NCI-H524 treated with DMSO at 0.1 percent for 48 hours (cell line): ENCODE data around the gene SYT15.

Experiments used
- DNase-seq: peaks from one replicate; lab custom pipeline; 2025; lab: John Stamatoyannopoulos, UW

SYT15 gene

DNA sequence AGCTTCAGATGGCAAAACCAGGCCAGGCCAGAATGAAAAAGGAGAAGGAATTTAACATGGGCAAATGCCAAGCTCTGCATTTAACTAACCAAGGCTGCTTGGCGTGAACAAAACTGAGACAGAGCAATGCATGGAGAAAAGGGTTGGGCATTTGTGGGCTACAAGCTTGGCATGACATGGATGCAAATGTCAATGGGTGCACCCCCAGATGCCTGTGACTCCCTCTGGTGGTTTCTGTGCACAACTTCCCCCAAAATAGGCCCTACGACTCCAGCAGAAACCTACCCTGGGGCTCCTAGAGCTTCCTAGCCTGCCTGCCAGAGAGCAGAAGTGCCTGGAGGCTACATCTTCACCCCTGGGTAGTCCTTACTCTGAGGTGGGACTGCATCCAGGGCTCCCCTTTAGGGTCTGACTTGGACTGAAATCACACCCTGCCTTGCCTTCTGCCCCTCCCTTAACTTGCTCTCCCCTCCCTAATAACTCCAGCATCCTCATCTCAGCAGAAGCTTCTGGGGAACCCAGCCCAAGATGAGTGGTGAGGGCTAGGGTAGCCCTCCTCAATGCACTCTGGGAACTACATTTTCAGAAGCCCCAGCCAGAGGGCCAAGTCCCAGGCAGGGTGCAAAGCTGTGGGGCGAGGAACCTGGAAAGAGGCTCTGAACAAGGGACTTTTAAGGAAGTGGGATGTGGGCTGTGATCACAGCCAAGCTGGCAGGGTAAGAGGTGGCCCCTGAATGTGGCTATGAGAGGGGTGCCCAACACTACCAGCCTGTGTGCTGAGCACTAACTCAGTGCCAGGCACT lies 33.7 kb upstream of the SYT15 start:
- DNase-seq, result no peak

DNA sequence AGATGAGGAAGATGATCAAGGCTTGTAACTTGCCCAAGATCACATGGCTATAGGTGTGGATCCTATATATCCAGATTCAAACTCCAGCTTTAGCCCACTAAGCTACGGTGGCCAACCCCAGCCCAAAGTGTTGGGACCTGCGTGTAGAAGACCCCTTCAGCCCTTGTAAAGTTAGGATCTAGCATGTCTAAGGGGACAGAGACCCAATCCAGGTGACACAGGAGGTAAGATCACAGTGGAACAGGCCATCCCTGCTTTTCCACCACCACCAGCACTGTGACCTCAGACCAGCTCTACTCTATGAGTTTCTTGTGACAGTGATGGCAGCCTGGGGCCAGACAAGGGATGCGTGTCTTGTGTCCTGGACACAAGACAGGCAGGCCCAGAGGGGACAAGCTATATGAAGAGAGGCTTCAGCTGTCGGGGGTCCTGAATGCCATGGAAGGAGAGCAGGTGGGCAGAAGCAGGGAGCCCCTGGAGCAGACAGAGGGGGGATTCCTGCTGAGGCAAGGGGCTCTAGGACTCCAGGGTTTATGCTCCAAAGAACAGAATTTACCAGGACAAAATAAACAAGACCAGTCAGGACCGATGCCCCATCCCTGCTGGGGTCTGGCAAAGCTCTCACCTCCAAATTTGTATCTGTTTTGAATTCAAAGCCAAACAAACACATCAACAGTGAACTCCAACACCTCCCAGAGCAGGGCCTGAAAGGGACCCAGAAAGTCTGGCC lies 32.9 kb upstream of the SYT15 start:
- DNase-seq, result no peak

DNA sequence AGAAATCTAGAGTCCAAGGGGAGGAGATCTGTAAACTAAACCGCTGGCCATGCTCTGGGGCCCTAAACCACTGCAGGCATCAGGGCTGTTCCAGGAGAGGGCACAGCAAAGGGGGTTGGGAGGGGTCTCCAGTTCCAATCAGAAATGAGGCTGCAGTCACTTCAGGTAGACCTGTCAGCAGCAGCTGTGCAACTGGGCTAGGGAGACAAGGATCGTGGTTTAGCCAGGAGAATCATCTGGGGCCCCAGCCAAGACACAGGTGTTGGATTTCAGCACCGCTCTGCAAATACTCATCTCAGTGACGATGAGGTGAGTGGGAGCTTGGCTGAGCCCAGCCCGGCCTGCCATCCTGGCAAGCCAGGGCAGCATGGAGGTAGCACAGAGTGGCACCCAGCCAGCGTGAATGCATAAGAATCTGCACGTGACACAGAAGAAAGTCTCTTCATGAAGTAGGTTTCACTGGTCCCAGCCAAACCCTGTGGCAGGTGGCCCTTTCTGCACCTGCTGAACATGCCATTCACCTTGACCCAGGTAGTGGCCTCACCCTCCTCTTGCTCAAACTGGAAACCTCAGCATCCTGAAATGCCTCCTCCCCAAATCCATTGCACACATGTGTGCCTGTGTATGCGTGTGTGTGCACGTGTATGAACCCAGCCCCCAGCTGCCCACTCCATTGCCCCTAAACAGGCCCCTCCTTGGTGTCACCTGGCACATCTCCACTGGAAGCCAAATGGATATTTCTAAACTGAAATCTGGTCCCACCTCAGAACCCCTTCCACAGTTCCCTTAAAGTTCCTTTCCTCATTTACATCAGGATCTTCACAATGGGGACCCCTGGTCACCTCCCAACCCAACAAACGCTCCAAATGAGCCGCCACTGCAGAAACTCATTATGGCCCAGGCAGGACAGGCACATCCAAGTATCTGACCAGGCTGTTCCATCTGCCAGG lies 32.1 kb upstream of the SYT15 start:
- DNase-seq, result no peak

DNA sequence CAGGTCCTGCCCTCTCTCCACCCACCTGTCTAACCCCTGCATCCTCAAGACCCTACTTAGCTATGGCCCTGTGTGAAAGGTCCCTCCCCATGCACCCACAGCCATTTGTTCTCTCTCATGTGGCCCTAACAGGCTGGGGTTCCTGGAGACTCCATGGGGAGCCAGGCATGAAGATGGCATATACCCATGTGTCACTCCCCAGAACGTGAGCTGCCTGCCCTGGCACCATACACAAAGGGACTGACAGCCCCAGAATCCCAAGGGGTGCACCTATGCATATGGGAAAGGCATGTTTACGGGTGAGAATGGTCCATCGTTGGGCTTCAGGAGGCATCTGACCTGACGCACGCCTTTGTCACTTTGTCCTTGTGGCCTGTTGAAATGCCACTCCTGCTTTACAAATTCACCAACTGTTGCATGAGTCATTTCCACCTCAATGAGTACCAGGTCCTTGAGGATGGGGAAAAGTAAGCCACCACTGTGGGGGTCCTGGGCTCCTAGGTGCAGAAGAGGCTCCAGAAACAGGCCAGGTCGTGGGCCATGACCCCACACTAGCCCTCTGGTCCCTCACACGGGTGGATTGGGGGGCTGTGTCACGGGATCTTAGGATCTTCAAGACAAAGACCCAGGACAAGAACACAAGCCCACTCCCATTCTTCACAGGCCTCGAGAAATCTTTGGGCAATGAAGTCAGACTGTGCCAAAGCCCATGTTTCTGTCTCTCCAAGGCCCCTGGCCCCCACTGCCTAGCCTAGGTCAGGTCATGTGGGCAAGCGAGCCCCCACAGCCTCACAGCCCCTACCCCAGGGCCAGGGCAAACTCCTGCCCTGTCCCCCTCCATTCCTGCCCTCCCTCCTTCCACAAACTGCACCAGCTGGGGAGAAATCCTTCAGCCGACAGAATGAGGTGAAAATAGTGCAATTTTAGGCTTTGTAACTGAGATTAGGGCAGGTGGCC lies 31.1 kb upstream of the SYT15 start:
- no peak for DNase-seq

DNA sequence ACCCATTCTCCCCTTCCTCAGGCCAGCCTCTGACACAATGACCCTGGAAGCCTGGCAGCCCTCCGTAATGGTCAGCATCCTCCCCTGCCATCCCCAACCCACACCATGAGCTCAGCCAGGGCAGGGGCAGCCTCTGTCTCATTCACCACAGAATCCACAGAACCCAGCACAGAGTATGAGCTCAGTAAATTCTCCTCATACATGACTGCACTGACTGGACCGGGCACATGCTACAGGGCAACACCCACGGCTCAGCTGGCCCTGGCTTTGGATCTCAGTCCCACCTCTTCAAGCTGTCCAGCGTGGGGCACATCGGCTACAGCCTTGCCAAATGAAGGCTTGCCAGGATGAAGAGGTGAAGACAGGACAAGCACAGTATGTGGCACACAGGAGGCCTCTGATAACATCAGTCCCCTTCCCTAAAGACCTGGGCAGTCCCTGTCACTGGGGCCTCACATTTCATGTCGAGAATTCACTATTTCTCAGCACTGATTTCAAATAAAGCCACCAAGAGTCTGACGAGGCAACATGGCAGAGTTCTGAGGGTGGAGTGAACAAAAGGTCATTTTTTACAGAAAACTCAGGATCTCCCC lies 30.3 kb upstream of the SYT15 start:
- no peak for DNase-seq

DNA sequence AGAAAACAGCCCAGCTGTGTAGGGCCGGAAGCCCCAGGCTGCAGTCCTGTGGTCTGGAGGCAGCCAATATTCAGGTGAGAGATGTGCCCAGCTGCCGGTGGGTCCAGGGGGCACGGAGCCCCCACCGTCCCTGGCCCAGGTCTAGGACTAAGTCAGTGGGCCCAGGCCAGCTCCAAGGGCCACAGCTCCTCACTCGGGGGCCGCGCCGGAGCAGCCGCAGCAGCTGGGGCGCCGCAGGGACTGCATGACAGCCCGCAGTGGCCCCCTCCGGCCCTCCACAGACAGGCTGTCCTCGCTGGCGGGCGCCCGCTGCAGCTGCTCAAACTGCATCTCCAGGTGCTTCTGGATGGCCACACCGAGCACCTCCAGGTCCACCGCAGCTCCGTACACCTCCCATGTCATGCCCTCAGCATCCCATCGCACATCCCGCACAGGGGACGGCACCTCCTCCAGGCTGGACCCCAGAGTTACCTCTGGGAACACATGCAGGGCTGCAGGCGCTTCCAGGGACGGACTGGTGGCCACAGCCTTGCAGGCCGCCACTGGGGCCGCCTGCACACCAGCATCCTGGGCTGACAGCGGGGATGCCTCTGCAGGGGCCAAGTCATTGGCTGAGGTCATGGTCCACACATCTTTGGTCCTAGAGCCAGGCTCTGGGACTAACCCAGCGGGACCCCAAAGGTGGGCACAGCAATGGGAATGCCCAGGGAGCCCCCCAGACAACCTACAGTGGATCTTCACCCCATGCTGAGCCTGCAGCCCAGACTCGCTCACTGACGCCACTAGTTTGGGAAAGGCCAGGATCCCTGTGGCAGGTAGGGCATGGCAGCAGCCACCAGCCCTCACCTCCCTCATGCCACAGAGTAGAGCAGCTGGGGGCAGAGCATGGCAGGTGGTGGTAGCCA lies 29.5 kb upstream of the SYT15 start:
- no peak for DNase-seq

DNA sequence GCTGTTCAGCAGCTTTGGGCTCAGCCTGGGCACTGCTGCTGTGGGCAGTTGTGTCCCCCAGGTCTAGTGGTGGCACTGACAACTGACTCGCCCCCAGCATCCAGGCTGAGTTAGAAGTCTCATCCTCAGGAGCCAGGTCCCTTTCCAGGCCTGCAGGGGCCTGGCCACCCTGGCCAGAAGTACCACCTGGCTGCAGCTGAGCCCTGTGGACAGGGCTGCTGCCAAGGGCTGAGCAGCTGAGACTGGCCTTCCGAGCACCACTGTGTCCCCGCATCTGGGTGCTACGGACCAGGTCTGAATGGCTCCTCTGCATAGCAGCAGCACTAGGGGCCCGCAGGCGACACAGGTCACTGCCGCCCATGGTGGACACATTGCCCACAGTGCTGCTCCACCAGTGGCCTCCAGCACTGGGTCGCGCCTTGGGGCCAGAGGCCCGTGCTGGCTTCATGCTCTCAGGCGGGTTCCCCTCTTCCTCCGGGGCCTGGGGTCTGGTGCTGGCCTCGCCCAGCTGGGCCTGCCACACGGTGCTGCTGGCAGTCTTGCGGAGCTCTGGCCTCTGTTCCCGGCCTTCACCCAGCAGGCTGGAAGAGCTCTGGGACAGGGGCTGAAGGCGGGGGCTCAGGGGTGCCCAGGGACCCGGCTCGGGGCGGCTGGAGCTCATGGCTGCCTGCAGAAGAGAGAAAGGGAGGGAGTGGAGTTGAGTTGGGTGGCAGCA lies 28.7 kb upstream of the SYT15 start:
- DNase-seq, result no peak

DNA sequence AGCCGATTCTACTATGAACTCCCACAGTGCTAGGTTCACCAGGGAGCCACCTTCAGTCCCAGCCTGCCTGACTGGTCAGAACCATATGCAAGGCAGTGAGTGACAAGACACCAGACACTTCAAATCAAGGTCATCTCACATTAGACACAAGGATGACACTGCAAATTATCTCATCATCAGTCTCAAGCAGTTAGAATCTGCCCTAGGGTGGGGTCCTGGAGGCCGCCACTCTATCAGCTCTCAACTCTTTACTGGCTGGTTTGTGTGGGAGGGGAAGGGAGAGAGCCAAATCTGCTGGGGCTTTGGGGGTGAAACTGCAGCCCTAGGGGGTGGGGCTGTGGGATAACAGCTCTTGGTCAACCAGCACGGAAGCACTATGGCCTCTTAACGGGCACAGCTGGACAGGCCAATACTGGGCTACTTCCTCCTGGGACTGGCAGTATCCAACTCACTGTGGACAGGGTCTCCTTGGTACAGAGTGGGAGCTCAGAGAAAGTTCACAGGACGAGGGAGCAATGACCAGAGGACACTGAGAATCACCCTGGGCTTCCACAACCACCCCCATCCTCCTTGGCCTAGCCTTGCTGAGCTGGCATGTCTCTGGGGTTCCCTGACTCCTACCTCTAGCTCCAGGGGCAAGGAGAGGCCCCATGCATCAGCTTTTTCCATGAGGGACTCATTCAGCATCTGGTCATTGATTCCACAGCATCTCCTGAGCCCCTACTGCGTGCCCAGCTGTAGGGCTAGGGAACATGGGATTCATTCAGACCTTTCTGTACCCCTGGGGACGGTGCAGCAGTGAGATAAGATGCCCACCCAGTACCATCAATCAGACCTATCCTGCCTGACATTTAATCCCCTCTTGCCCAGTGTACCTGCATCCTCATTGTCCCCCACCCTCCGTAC lies 27.9 kb upstream of the SYT15 start:
- DNase-seq, result no peak

DNA sequence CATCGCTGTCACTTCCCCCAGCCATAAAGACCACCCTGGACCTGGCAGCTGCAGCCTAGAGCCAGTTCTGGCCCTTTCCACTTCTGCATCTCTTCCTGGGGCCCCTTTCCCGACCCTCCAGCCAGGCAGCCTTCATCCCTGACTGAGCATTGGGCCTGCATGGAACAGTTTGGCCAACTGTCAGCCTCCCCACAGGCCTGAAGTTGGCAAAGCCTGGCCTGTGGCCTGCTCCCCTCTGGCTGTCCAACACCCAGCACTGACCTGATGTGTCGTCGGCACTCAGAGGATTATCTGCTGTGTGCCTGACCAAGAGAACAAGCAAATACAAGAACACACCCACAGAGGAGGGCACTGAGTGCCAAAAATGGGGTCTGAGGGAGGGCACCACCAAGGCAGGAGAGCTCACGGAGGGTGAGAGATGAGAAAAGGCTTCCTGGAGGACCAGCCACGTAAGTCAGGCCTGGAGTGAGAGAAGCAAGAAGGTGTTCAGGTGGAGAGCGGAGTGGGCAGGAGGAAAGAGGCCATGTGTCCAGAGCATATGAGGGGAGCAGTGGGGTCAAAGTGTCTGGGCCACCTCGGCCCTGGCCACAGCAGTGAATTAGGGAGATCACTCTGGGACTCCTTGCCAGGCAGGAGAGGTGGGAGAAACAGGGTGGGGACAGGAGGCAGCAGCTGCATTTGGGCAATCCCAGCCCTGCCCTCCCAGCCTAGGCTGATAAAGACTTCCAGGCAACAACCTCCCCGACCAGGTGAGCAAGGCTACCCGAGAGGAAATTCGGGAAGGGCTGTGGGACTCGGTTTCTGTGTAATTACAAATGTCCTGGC lies 27.0 kb upstream of the SYT15 start:
- DNase-seq, result no peak

DNA sequence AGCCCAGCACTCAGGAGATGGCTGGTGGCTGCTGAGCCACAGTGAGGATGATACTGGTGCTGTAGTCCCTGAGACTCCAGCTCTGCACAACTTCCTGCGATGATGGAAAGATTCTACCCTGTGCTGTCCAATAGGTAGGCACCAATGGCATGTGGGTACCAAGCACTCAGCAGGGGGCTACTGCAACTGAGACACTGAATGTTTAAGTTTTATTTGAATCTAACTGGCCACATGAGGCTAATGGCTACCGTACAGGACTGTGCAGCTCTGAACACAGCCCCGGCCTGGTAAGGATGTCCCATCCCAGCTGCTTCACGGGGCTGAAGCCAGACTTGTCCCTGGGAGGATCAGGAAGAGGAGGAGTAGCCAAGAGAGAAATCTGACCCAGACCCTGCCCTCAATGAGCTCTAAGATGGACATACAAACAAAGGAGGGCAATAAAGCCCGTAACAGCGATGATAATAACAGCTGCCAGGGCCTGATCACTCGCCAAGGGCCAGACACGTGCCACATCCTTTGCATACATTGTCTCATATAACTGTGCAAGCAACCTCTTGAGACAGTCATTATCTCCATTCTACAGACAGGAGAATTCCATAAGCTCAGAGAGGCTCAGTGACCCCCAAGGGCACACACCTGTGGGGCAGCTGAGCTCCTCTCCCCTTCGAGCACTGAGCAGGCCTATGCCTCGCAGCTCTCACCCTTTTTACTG lies 26.2 kb upstream of the SYT15 start:
- no peak for DNase-seq

DNA sequence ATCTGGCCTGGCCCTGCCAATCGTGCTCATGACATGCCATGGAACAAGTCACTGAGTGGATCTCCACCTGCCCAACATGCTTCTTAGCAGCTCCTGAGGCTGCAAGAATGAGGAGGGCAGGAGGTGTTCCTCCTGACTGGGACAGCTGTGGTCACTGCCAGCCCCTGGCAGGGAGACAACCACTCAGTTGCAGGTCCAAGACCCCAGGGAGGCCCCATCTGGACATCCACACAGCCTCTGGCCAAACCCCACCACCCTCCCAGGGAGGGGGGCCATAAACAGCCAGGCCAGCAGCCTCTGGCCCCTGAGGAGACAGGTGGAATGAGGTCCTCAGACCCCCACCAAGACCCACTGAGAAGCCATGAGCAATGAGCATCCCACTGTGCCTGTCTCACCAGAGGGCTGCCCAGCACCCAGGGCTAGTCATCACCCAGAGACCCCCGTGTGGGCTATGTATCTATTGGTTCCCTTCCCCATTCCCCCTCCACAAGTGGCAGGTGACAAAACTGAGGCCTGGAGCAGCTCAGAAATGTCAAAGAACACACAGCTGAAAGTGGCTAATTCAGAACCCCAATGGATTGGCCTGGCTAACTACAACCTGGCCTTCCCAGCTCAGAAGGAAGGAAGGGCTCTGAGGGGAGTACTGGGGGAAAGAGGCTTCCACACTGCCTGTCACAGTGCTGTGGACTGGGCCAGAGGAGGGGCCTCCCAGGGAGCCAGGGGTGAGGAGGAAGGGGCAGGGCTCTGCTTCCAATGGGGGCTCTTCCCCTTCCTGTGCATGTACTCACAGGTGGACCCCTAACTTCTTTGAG lies 25.5 kb upstream of the SYT15 start:
- DNase-seq, result no peak

DNA sequence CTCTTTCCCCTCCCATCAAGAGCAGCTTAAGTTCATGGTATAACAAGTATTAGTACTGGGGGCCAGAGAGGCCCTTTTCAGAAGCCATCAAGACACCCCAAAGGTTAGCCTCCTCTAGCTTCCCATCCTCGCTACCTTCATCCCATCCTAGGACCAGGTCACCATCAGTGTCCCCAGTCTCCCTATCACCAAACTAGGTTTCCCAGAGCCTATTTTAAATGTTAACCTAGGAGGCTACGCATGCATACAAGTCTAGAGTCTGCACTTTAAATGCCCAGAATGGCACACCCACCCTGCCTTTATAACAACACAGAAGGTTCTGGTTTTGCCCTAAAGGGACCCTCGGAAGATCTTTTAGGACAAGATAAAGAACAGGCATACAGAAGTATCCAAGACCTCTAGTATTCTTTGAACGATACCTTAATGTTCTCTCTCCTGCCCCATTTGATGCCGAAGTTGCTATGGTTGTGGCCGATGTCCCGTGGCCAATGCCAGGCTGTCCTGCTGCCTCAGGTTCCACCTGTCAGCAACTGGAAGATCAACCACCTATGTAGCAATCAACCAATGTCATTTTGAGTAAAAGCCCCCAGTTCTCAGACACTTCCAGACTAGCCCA lies 24.7 kb upstream of the SYT15 start:
- no peak for DNase-seq

DNA sequence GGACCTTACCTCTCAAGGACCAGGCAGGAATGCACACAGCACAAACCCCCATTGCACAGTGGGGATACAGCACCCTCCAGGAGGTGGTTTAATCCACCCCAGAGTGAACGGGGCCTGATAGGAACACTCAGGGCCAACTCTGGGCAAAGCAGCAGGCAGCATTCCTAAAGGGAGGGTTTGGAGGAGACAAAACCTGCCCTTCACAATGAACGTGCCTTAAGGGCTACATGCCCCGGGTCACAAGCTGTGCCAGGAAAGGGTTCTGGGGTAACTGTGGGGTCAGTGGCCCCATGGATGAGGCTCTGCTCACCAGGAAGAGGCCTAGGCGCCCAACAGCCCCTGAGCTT lies 23.6 kb upstream of the SYT15 start:
- no peak for DNase-seq

DNA sequence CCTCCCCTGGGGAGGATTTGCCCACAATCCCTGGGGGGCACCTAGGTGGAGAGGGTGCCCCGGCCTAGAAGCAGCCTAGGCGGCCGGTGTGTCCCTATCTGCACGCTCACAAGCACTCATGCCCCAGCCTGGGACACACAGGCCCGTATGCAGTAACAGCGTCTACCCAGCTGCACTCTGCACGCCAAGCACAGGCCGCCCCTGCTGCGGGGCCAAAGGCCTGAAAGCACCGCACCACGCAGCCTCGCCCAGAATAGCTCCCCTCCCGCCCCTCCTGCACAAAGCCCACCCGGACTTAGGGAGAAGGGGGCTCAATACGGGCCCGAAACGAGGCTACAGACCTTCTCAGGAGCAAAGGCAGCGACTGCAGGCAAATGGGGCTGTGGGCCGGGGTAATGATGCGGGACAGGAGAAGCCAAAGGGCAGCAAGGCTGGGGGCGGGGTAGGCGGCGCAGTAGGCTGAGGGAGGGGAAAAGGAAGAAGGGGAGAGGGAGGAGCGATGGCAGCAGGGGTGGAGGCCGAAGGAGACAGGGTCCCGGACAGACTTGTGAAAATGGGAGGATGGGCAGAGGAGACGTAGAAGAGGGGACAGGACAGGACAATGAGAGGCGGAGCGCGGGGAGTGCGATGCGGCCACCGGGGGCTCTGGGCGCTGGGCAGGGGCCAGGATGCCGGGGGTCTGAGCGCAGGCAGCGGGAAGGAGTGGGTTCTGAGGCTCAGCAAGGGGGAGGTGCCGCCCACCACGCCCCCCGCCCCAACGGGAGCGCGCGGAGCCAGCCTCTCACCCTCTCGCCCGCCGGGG lies 23.0 kb upstream of the SYT15 start:
- DNase-seq, result no peak
